OCI-LY7 (cell line): ENCODE measurements around the gene KLHL3.

Source experiments
- CTCF ChIP-seq: fragments of 200-600 bp; sonication (generic); conservative IDR thresholded peaks from 2 replicates; pipeline ENCODE4 v1.5.1; 2014; ENCODE audit warnings: mild to moderate bottlenecking, antibody characterized with exemption, low read length, moderate library complexity, mixed read lengths
- EZH2phosphoT487 ChIP-seq: fragments of 200-600 bp; sonication (generic); IDR thresholded peaks from 2 replicates; pipeline ENCODE4 v1.6.1; 2018; ENCODE audit warnings: low read depth, borderline replicate concordance, mild to moderate bottlenecking, mixed run types, antibody characterized with exemption, low read length, moderate library complexity, mixed read lengths

GRCh38 chr5:137583129-137583528 lies 152.8 kb downstream of the KLHL3 start:
- TF ChIP-seq EZH2phosphoT487 (no peak), CTCF (no peak)
